H1 (cell line): ENCODE results near the gene EML4. TPM values are rescaled to one million over a fixed set of nuclear protein-coding genes. Genes with fewer than 3 reads are reported as not detected.
A peak's percentile ranks its signal among the peaks of the same experiment; 100 is the strongest.

Source experiments
- ASH2L ChIP-seq: fragments of 200-600, 300-600 bp; sonication (generic); IDR thresholded peaks from one replicate; pipeline ENCODE4 v1.7.1; 2017; ENCODE audit warnings: low read length
- CHD1 ChIP-seq: IDR thresholded peaks from 2 replicates; pipeline ENCODE4 v1.6.1; 2012; ENCODE audit warnings: low read depth, low read length, improper control_type of control experiment
- NRF1 ChIP-seq: IDR thresholded peaks from 2 replicates; pipeline ENCODE4 v1.6.1; 2011; ENCODE audit warnings: mild to moderate bottlenecking, low read depth, low read length, improper control_type of control experiment
- RBBP5 ChIP-seq: IDR thresholded peaks from 2 replicates; pipeline ENCODE4 v1.7.1; 2012; ENCODE audit warnings: low read depth, mild to moderate bottlenecking, inconsistent platforms, low read length, moderate library complexity, borderline replicate concordance
- SIN3A ChIP-seq, 2 experiments: IDR thresholded peaks in 1 of 2; conservative IDR thresholded peaks in 1 of 2; 2 replicates each; pipeline ENCODE4 v1.6.1; 2011 to 2012; ENCODE audit warnings: low read length in 2 of 2, improper control_type of control experiment in 1 of 2, low read depth in 1 of 2, mild to moderate bottlenecking in 1 of 2
- YY1 ChIP-seq: IDR thresholded peaks from 2 replicates; pipeline ENCODE4 v1.6.1; 2011; ENCODE audit warnings: low read depth, mild to moderate bottlenecking, low read length
- polyA plus RNA-seq, 7 experiments: library from polyadenylated mRNA; depleted of rRNA in 3 of 7; stranded (reverse) in 5 of 7; unstranded in 2 of 7; fragments of >200 nt in 5 of 7; fragments of 200-250 nt in 2 of 7; gene quantifications; 1 replicate in 5 of 7; 2 replicates in 1 of 7; 4 replicates in 1 of 7; pipeline versions ENCODE4 v1.2.1 to v1.2.3, GENCODE V29; 2011 to 2013; ENCODE audit warnings: missing spikeins in 2 of 7, mixed read lengths in 2 of 7
- total RNA-seq: library from RNA; stranded (reverse); fragmentation: NEBNext Ultra II Directional; extraction: Animal tissue kit (Norgen Biotek cat#: 25700); gene quantifications from 2 replicates; pipeline ENCODE4 v1.2.1, GENCODE V29; 2021
- TF ChIP-seq, protein P1 (sequence below): fragments of 300-600 bp; sonication (generic); IDR thresholded peaks from 2 replicates; pipeline ENCODE4 v1.7.1; 2012; ENCODE audit warnings: low read length, moderate library complexity, mild to moderate bottlenecking, inconsistent platforms; ENCODE audit not compliant: insufficient replicate concordance
- TF ChIP-seq, protein P2 (sequence below): IDR thresholded peaks from 2 replicates; pipeline ENCODE4 v1.6.1; 2012; ENCODE audit warnings: low read length, inconsistent platforms

EML4 gene
- total and polyA plus RNA-seq, 2 of the 8 experiments (the other 6 are each of a cell fraction or from before 2014, with no cell fraction given), result 50.1 to 104 TPM

DNA sequence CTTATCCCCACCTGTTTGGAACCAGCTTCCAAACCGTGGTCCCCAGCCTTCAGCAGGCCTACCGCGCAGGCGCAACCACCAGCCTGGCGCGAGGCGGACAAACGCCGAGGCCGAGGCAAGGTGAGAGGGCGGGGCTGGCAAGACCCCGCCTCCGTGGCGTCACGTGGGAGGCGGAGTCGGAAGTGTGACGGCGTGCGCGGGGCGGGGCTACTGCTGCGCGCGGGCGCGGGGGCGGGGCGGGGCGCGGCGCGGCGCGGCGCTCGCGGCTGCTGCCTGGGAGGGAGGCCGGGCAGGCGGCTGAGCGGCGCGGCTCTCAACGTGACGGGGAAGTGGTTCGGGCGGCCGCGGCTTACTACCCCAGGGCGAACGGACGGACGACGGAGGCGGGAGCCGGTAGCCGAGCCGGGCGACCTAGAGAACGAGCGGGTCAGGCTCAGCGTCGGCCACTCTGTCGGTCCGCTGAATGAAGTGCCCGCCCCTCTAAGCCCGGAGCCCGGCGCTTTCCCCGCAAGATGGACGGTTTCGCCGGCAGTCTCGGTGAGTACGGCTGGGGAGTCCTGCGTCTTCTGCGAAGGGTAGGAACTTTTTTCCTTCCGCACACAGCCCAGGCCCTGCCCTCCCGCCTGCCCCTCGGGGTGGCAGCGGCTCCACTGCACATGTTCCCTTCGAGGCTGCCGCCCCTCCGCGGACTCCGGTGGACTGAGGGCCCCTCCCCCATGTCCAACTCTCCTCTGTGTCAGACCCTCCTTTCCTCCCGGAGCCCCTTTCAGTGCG lies at the start of gene EML4 (continued):
- TF ChIP-seq NRF1 (peak; percentile 72), SIN3A (conservative IDR thresholded peaks at IDR 0.05 in 1 of 2, IDR thresholded peaks at IDR 0.05 in 1 of 2; ENCODE audit: low read depth in 1 of 2, low read length in 2 of 2) (peak; percentile 7 to 64; a peak in 2 of 4 replicates), YY1 (peak; percentile 67), CHD1 (no peak), RBBP5 (peak; percentile 99), ASH2L (peak; percentile 92)
- TF ChIP-seq, protein P1, sequence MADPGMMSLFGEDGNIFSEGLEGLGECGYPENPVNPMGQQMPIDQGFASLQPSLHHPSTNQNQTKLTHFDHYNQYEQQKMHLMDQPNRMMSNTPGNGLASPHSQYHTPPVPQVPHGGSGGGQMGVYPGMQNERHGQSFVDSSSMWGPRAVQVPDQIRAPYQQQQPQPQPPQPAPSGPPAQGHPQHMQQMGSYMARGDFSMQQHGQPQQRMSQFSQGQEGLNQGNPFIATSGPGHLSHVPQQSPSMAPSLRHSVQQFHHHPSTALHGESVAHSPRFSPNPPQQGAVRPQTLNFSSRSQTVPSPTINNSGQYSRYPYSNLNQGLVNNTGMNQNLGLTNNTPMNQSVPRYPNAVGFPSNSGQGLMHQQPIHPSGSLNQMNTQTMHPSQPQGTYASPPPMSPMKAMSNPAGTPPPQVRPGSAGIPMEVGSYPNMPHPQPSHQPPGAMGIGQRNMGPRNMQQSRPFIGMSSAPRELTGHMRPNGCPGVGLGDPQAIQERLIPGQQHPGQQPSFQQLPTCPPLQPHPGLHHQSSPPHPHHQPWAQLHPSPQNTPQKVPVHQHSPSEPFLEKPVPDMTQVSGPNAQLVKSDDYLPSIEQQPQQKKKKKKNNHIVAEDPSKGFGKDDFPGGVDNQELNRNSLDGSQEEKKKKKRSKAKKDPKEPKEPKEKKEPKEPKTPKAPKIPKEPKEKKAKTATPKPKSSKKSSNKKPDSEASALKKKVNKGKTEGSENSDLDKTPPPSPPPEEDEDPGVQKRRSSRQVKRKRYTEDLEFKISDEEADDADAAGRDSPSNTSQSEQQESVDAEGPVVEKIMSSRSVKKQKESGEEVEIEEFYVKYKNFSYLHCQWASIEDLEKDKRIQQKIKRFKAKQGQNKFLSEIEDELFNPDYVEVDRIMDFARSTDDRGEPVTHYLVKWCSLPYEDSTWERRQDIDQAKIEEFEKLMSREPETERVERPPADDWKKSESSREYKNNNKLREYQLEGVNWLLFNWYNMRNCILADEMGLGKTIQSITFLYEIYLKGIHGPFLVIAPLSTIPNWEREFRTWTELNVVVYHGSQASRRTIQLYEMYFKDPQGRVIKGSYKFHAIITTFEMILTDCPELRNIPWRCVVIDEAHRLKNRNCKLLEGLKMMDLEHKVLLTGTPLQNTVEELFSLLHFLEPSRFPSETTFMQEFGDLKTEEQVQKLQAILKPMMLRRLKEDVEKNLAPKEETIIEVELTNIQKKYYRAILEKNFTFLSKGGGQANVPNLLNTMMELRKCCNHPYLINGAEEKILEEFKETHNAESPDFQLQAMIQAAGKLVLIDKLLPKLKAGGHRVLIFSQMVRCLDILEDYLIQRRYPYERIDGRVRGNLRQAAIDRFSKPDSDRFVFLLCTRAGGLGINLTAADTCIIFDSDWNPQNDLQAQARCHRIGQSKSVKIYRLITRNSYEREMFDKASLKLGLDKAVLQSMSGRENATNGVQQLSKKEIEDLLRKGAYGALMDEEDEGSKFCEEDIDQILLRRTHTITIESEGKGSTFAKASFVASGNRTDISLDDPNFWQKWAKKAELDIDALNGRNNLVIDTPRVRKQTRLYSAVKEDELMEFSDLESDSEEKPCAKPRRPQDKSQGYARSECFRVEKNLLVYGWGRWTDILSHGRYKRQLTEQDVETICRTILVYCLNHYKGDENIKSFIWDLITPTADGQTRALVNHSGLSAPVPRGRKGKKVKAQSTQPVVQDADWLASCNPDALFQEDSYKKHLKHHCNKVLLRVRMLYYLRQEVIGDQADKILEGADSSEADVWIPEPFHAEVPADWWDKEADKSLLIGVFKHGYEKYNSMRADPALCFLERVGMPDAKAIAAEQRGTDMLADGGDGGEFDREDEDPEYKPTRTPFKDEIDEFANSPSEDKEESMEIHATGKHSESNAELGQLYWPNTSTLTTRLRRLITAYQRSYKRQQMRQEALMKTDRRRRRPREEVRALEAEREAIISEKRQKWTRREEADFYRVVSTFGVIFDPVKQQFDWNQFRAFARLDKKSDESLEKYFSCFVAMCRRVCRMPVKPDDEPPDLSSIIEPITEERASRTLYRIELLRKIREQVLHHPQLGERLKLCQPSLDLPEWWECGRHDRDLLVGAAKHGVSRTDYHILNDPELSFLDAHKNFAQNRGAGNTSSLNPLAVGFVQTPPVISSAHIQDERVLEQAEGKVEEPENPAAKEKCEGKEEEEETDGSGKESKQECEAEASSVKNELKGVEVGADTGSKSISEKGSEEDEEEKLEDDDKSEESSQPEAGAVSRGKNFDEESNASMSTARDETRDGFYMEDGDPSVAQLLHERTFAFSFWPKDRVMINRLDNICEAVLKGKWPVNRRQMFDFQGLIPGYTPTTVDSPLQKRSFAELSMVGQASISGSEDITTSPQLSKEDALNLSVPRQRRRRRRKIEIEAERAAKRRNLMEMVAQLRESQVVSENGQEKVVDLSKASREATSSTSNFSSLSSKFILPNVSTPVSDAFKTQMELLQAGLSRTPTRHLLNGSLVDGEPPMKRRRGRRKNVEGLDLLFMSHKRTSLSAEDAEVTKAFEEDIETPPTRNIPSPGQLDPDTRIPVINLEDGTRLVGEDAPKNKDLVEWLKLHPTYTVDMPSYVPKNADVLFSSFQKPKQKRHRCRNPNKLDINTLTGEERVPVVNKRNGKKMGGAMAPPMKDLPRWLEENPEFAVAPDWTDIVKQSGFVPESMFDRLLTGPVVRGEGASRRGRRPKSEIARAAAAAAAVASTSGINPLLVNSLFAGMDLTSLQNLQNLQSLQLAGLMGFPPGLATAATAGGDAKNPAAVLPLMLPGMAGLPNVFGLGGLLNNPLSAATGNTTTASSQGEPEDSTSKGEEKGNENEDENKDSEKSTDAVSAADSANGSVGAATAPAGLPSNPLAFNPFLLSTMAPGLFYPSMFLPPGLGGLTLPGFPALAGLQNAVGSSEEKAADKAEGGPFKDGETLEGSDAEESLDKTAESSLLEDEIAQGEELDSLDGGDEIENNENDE, result no peak
- TF ChIP-seq, protein P2, sequence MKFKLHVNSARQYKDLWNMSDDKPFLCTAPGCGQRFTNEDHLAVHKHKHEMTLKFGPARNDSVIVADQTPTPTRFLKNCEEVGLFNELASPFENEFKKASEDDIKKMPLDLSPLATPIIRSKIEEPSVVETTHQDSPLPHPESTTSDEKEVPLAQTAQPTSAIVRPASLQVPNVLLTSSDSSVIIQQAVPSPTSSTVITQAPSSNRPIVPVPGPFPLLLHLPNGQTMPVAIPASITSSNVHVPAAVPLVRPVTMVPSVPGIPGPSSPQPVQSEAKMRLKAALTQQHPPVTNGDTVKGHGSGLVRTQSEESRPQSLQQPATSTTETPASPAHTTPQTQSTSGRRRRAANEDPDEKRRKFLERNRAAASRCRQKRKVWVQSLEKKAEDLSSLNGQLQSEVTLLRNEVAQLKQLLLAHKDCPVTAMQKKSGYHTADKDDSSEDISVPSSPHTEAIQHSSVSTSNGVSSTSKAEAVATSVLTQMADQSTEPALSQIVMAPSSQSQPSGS, result no peak
